SK-N-SH (cell line): ENCODE results near the gene NUP155. TPM values are rescaled to one million over a fixed set of nuclear protein-coding genes. Genes with fewer than 3 reads are reported as not detected.

ENCODE experiments used
- CTCF ChIA-PET: fragments of 300-600, 350-600 bp; formaldehyde crosslinking; extraction: SDS; loops from one replicate; lab custom pipeline; 2021; lab: Yijun Ruan, JAX
- POLR2A ChIA-PET: fragments of 350-600 bp; sonication (Branson Sonifier 250); formaldehyde crosslinking; extraction: SDS; loops from one replicate; lab custom pipeline; 2020; ENCODE audit warnings: antibody characterized with exemption, inconsistent platforms; lab: Yijun Ruan, JAX
- DNase-seq: peaks from one replicate; pipeline ENCODE4 v3.0.0; 2012
- H2AFZ ChIP-seq: fragments of 200-600 bp; sonication (generic); 2 replicates; pipeline ENCODE4 v1.8.1; 2016; ENCODE audit warnings: antibody characterized with exemption, mild to moderate bottlenecking, low read depth
- H3F3A ChIP-seq: fragments of 200-600 bp; sonication (generic); replicated peaks from 2 replicates; pipeline ENCODE3; 2016; ENCODE audit warnings: antibody characterized with exemption, mild to moderate bottlenecking; ENCODE audit not compliant: insufficient read depth
- H3K27ac ChIP-seq, 2 experiments: fragments of 200-500 bp in 1 of 2; fragments of 200-600 bp in 1 of 2; sonication (Bioruptor generic) in 1 of 2; sonication (generic), shearing (Covaris generic) in 1 of 2; 2 replicates each; pipeline versions ENCODE4 v1.5.1 to v1.6.1; 2014 to 2016; ENCODE audit warnings: low read depth in 2 of 2, inconsistent platforms in 1 of 2, low read length in 1 of 2, mild to moderate bottlenecking in 1 of 2, mixed read lengths in 1 of 2
- H3K27me3 ChIP-seq: fragments of 200-600 bp; sonication (generic), shearing (Covaris generic); 2 replicates; pipeline ENCODE4 v1.6.1; 2016; ENCODE audit warnings: mixed run types; ENCODE audit not compliant: insufficient read depth
- H3K36me3 ChIP-seq, 2 experiments: fragments of 200-500 bp in 1 of 2; fragments of 200-600 bp in 1 of 2; sonication (Bioruptor generic) in 1 of 2; sonication (generic) in 1 of 2; replicated peaks in 1 of 2; 2 replicates each; pipeline versions ENCODE3 to v1.5.1; 2014 to 2016; ENCODE audit warnings: low read length in 1 of 2, mild to moderate bottlenecking in 1 of 2; ENCODE audit not compliant: insufficient read depth in 2 of 2, control insufficient read depth in 1 of 2
- H3K4me1 ChIP-seq, 2 experiments: fragments of 200-500 bp in 1 of 2; fragments of 200-600 bp in 1 of 2; sonication (Bioruptor generic) in 1 of 2; sonication (generic), shearing (Covaris generic) in 1 of 2; 2 replicates each; pipeline versions ENCODE4 v1.5.1 to v1.6.1; 2014 to 2016; ENCODE audit warnings: low read depth in 1 of 2, low read length in 1 of 2, mixed run types in 1 of 2; ENCODE audit not compliant: insufficient read depth in 2 of 2, control insufficient read depth in 1 of 2
- H3K4me2 ChIP-seq: fragments of 200-600 bp; sonication (generic), shearing (Covaris generic); 2 replicates; pipeline ENCODE4 v1.6.1; 2017; ENCODE audit warnings: mixed run types
- H3K4me3 ChIP-seq, 2 experiments: fragments of 200-500 bp in 1 of 2; fragments of 200-600 bp in 1 of 2; sonication (Bioruptor generic) in 1 of 2; sonication (generic), shearing (Covaris generic) in 1 of 2; 2 replicates each; pipeline versions ENCODE4 v1.5.1 to v1.8.1; 2014 to 2016; ENCODE audit warnings: low read depth in 2 of 2, inconsistent platforms in 1 of 2, low read length in 1 of 2, mild to moderate bottlenecking in 1 of 2, mixed read lengths in 1 of 2, moderate library complexity in 1 of 2
- H3K79me2 ChIP-seq: fragments of 200-600 bp; sonication (generic); 2 replicates; pipeline ENCODE4 v1.8.1; 2017; ENCODE audit warnings: mild to moderate bottlenecking; ENCODE audit not compliant: insufficient read depth
- H3K9ac ChIP-seq: fragments of 200-600 bp; sonication (generic); 2 replicates; pipeline ENCODE4 v1.6.1; 2017; ENCODE audit warnings: mixed run types
- H3K9me2 ChIP-seq: fragments of 200-600 bp; sonication (generic); 2 replicates; pipeline ENCODE4 v1.6.1; 2017; ENCODE audit warnings: mixed run types
- H3K9me3 ChIP-seq: fragments of 200-600 bp; sonication (generic); 2 replicates; pipeline ENCODE4 v1.6.1; 2017; ENCODE audit warnings: mixed run types, mild to moderate bottlenecking, moderate library complexity
- H4K20me1 ChIP-seq: fragments of 200-600 bp; sonication (generic); 2 replicates; pipeline ENCODE4 v1.6.1; 2017; ENCODE audit warnings: mild to moderate bottlenecking, mixed run types; ENCODE audit not compliant: insufficient read depth
- CHD2 ChIP-seq: fragments of 150-350 bp; IDR thresholded peaks from 2 replicates; pipeline ENCODE4 v1.6.1; 2018; ENCODE audit warnings: low read length; ENCODE audit not compliant: partially characterized antibody
- ELF1 ChIP-seq: IDR thresholded peaks from 2 replicates; pipeline ENCODE4 v1.4.0; 2012
- EP300 ChIP-seq, 2 experiments: IDR thresholded peaks; 2 replicates each; pipeline versions ENCODE4 v1.4.0 to v1.6.1; 2012; ENCODE audit warnings: borderline replicate concordance in 1 of 2, low read depth in 1 of 2, low read length in 1 of 2
- FOXM1 ChIP-seq: IDR thresholded peaks from 2 replicates; pipeline ENCODE4 v1.4.0; 2012; ENCODE audit warnings: low read depth, mild to moderate bottlenecking
- GABPA ChIP-seq: IDR thresholded peaks from 2 replicates; pipeline ENCODE4 v1.4.0; 2012; ENCODE audit warnings: low read depth, mild to moderate bottlenecking
- JUND ChIP-seq: IDR thresholded peaks from 2 replicates; pipeline ENCODE4 v1.4.0; 2012
- MAX ChIP-seq: IDR thresholded peaks from 2 replicates; pipeline ENCODE4 v1.4.0; 2012; ENCODE audit warnings: low read depth
- PBX3 ChIP-seq: IDR thresholded peaks from 2 replicates; pipeline ENCODE4; 2012
- POLR2AphosphoS5 ChIP-seq: IDR thresholded peaks from 2 replicates; pipeline ENCODE4 v1.6.1; 2012; ENCODE audit warnings: low read depth, low read length
- RCOR1 ChIP-seq: fragments of 150-350 bp; IDR thresholded peaks from 2 replicates; pipeline ENCODE4 v1.6.1; 2017; ENCODE audit warnings: antibody characterized with exemption, low read length
- RFX5 ChIP-seq: IDR thresholded peaks from 2 replicates; pipeline ENCODE4 v1.6.1; 2012; ENCODE audit warnings: mild to moderate bottlenecking, improper control_type of control experiment, low read length
- TAF1 ChIP-seq: IDR thresholded peaks from 2 replicates; pipeline ENCODE4 v1.6.1; 2012; ENCODE audit warnings: low read depth, mild to moderate bottlenecking, low read length, moderate library complexity, borderline replicate concordance
- TEAD4 ChIP-seq: IDR thresholded peaks from 2 replicates; pipeline ENCODE4 v1.4.0; 2012; ENCODE audit warnings: mild to moderate bottlenecking, borderline replicate concordance; ENCODE audit not compliant: insufficient read depth
- WGBS: methylation state at CpG from one replicate; pipeline ENCODE4 v1.1.6; 2017; ENCODE audit warnings: low lambda C conversion rate; 5-methylcytosine and 5-hydroxymethylcytosine counted together
- polyA plus RNA-seq, 3 experiments: library from polyadenylated mRNA; depleted of rRNA; stranded (reverse); fragments of >200 nt; gene quantifications; 2 replicates each; pipeline ENCODE4 v1.2.3, GENCODE V29; 2012
- TF ChIP-seq, protein P1 (sequence below): fragments of 200-600 bp; sonication (generic); IDR thresholded peaks from 2 replicates; pipeline ENCODE4 v1.6.1; 2017; ENCODE audit warnings: antibody characterized with exemption, mild to moderate bottlenecking, moderate library complexity
- TF ChIP-seq, protein P2 (sequence below): IDR thresholded peaks from 2 replicates; pipeline ENCODE4 v1.4.0; 2012; ENCODE audit warnings: low read depth, borderline replicate concordance
- TF ChIP-seq, protein P3 (sequence below): fragments of 150-350 bp; IDR thresholded peaks from 2 replicates; pipeline ENCODE4 v1.6.1; 2016; ENCODE audit warnings: mild to moderate bottlenecking, low read depth, low read length

Gene NUP155
- polyA plus RNA-seq, 1 of the 3 experiments (the other 2 are of a cell fraction), result 6.7 TPM

- no peaks in the 10 kb centered on the region for H4K20me1 ChIP-seq
- H3K9me2 ChIP-seq, result no peaks in the 10 kb centered on the region
- H3K27me3 ChIP-seq, result no peaks in the 10 kb centered on the region
- H3K27ac ChIP-seq, result no peak overlapping the region
- no peak overlapping the region for H2AFZ ChIP-seq
- H3K4me1 ChIP-seq, result no peaks in the 10 kb centered on the region
- ChIA-PET CTCF (interaction anchor here (0.8 to 1.3 kb wide), 2 partner anchors 13 to 18 kb away, joined by 3 to 7 read pairs; no protein-coding TSS in a partner anchor), POLR2A (no interaction called here)
- 86% methylated on average over 4 of the region's 4 CpGs for WGBS
- no peaks in the 10 kb centered on the region for H3K79me2 ChIP-seq
- H3K9ac ChIP-seq, result no peak overlapping the region
- no peak overlapping the region for H3K4me3 ChIP-seq
- no peaks in the 10 kb centered on the region for H3K9me3 ChIP-seq
- H3K4me2 ChIP-seq, result no peak overlapping the region
- H3K36me3 ChIP-seq, result peaks cover 6 to 31% of the 10 kb centered on the region in 2 experiments
- no peak for DNase-seq
- no peak for TF ChIP-seq GABPA
- TF ChIP-seq CHD2, result no peak
- no peak for TF ChIP-seq POLR2AphosphoS5
- TF ChIP-seq, protein P1, sequence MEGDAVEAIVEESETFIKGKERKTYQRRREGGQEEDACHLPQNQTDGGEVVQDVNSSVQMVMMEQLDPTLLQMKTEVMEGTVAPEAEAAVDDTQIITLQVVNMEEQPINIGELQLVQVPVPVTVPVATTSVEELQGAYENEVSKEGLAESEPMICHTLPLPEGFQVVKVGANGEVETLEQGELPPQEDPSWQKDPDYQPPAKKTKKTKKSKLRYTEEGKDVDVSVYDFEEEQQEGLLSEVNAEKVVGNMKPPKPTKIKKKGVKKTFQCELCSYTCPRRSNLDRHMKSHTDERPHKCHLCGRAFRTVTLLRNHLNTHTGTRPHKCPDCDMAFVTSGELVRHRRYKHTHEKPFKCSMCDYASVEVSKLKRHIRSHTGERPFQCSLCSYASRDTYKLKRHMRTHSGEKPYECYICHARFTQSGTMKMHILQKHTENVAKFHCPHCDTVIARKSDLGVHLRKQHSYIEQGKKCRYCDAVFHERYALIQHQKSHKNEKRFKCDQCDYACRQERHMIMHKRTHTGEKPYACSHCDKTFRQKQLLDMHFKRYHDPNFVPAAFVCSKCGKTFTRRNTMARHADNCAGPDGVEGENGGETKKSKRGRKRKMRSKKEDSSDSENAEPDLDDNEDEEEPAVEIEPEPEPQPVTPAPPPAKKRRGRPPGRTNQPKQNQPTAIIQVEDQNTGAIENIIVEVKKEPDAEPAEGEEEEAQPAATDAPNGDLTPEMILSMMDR, result no peak
- TF ChIP-seq JUND, result no peak
- TF ChIP-seq EP300 (IDR thresholded peaks at IDR 0.05; ENCODE audit: borderline replicate concordance in 1 of 2, low read depth in 1 of 2, low read length in 1 of 2), result no peak
- TF ChIP-seq TAF1, result no peak
- TF ChIP-seq, protein P2, sequence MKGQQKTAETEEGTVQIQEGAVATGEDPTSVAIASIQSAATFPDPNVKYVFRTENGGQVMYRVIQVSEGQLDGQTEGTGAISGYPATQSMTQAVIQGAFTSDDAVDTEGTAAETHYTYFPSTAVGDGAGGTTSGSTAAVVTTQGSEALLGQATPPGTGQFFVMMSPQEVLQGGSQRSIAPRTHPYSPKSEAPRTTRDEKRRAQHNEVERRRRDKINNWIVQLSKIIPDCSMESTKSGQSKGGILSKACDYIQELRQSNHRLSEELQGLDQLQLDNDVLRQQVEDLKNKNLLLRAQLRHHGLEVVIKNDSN, result no peak
- no peak for TF ChIP-seq RFX5
- TF ChIP-seq, protein P3, sequence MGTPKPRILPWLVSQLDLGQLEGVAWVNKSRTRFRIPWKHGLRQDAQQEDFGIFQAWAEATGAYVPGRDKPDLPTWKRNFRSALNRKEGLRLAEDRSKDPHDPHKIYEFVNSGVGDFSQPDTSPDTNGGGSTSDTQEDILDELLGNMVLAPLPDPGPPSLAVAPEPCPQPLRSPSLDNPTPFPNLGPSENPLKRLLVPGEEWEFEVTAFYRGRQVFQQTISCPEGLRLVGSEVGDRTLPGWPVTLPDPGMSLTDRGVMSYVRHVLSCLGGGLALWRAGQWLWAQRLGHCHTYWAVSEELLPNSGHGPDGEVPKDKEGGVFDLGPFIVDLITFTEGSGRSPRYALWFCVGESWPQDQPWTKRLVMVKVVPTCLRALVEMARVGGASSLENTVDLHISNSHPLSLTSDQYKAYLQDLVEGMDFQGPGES, result no peak
- TF ChIP-seq, all 33 proteins: peak for 0
- no peaks in the 10 kb centered on the region for H3F3A ChIP-seq
Measured at GRCh38 chr5:37400501-37400900, 29.6 kb upstream of the NUP155 start.

GRCh38 chr5:37396352-37396751 is 25.4 kb upstream of the NUP155 start:
- H3K4me2 ChIP-seq, result no peak overlapping the region
- no peaks in the 10 kb centered on the region for H4K20me1 ChIP-seq
- ChIA-PET CTCF (no interaction called here), POLR2A (no interaction called here)
- no peaks in the 10 kb centered on the region for H3K9me3 ChIP-seq
- H3F3A ChIP-seq, result no peaks in the 10 kb centered on the region
- H2AFZ ChIP-seq, result no peak overlapping the region
- WGBS, result 82% methylated on average over 5 of the region's 5 CpGs
- no peaks in the 10 kb centered on the region for H3K9me2 ChIP-seq
- DNase-seq, result no peak
- H3K4me3 ChIP-seq, result no peak overlapping the region
- no peak overlapping the region for H3K9ac ChIP-seq
- 0 out of 2 replicates have a peak, but pooled peaks cover 6% of the 10 kb centered on the region for H3K79me2 ChIP-seq
- no peaks in the 10 kb centered on the region for H3K4me1 ChIP-seq
- TF ChIP-seq POLR2AphosphoS5 (no peak), MAX (no peak), RCOR1 (no peak), PBX3 (no peak), GABPA (no peak), FOXM1 (no peak), ELF1 (no peak), TEAD4 (no peak)
- TF ChIP-seq, protein P1, result no peak
- TF ChIP-seq, all 33 proteins: peak for 0
- peaks cover 26 to 47% of the 10 kb centered on the region in 2 experiments for H3K36me3 ChIP-seq
- H3K27ac ChIP-seq, result no peak overlapping the region
- no peaks in the 10 kb centered on the region for H3K27me3 ChIP-seq
